GM18951 (cell line): ENCODE data around the gene TMEM209.
"Not testable (repeated sequence)": the region's sequence is repeated elsewhere in the genome, so short reads cannot be mapped to it uniquely, and the experiment has no call there.

Source experiments
- POLR2A ChIP-seq: IDR thresholded peaks from 4 replicates; pipeline ENCODE4 v1.6.1; 2011; ENCODE audit warnings: mild to moderate bottlenecking; ENCODE audit not compliant: insufficient read length, insufficient read depth; ENCODE audit errors: extremely low read depth
- in situ Hi-C: fragments of 300-500 bp; cut with MboI; formaldehyde crosslinking; loops from one replicate; pipeline ENCODE4 v1.12.0; 2022; ENCODE audit warnings: low sequenced_read_pairs, mixed read lengths, inconsistent platforms; ENCODE audit not compliant: unreplicated experiment

The TMEM209 gene

DNA sequence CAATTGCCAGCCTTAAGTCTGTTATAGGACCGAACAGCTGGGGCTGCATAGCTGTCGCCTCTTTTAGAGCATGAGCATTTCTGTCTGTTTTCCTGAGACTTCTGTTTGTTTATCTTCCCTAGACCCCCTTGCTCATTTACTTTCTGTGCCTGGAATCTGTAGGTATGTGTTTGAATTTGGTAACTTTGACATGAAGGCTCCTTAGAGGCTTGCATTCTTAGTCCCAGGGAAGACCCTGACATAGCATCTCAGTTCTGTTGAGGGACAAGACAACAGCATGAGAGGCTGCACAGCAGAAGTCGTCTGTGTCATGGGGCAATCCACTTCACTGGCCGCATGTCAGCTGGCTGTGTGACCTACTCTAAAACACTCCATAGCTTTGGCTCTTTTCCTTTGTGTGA, 76.2 kb downstream of the TMEM209 start:
- in situ Hi-C loops: no loop called here
- no peak for TF ChIP-seq POLR2A

DNA sequence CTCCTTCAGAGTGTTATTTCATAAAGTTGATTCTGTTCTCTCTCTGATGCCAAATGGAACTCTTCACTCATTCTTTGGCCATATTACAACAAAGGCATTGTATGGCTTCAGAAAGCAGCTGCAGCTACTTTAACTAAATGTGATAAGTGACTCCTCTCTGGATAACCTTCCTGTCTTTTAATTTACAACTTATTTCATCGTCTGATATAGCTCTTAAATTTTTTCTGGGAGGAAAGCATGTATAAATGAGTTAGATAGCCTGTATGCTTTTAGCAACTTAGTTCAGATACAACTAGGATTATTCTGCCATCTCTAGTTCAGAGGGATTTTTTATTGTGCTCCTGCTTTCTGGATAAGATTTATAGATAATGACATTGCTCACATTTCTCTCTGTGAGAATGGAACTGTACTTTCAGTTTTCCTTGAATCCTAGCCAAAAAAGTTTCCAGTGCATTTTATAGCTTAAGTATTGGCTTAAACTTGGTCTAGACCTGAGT, 77.3 kb downstream of the TMEM209 start:
- TF ChIP-seq POLR2A: no peak
- in situ Hi-C loops: no loop called here

DNA sequence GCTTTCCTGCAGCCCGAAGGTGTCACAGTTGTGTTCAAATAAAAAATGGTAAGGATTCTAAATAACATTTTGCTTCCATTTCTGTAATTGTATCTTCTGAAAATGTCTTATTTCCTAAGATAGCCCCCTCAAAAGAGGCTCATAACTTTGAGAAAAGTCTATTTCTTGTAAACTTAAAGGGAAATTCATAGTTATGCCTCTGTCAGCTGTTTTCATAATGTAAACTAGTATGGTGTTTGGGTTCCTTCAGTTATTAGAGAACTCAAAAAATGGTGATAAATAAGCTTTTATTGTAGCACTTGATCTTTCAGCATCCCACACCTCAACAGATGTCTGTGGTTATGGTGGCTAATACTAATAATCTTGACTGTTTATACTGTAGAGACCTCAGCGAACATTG, 77.8 kb downstream of the TMEM209 start:
- in situ Hi-C loops: no loop called here
- TF ChIP-seq POLR2A: no peak

DNA sequence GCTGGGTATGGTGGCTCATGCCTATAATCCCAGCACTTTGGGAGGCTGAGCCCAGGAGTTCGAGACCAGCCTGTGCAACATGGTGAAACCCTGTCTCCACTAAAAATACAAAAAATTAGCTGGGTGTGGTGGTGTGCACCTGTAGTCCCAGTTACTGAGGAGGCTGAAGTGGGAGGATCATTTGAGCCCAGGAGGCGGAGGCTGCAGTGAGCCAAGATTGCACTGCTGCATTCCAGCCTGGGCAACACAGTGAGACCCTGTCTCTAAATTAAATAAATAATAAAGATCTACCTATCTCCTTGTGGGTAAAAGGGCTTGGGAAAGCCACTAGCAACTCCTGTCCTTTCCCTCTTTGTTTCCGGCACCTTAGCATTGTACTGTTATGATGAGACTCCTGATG, 78.4 kb downstream of the TMEM209 start:
- in situ Hi-C loops: not testable (repeated sequence)

DNA sequence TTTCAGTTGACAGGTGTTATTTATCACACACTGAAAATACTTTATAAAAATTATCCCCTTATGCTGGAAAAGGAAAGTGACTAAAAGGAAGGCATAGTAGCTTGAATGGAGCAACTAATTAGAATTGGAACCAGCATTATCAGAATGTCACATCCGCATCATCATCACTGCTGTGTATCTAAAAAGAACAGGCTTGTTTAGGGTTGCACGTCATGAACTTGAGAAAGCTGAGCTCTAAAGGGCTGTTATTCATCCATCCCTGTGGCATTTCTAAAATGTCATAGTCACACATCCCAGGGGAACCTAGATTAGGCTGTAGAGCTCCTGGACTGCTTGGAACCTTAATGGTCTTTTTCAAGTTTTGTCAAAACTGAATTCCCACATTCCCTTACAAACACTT, 80.5 kb downstream of the TMEM209 start:
- in situ Hi-C loops: no loop called here
- no peak for TF ChIP-seq POLR2A

DNA sequence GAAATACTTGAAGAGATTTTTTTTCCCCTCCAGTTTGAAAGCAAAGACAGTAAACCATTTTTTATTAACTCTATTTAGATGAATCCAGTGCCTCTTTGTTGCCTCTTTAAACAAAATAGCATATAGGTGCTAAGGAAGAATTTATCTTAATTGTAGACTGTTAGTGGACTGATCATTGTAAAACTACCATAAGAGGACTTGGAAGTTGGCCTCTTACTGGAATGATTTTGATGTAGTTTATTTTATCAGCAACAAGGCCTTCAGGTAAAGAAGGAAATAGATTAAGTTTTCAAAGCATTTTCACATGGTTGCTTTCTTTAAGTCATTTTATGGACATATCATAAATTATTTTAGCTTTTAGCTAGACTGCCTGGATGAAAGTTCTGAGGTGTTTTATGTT, 81.7 kb downstream of the TMEM209 start:
- TF ChIP-seq POLR2A: no peak
- in situ Hi-C loops: no loop called here

DNA sequence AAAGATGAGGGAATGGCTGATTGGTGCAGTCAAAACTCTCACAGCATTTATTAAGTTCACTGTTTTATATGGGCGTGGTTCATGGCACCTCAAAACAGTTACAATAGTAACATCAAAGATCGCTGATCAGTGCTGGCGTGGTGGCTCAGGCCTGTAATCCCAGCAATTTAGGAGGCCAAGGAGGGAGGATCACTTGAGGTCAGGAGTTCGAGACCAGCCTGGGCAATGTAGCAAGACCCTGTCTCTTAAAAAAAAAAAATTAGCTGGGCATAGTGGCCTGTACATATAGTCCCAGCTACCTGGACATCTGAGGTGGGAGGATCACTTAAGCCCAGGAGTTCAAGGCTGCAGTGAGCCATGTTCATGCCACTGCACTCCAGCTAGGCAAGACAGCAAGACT, 86.4 kb downstream of the TMEM209 start:
- in situ Hi-C loops: no loop called here
- TF ChIP-seq POLR2A: no peak

DNA sequence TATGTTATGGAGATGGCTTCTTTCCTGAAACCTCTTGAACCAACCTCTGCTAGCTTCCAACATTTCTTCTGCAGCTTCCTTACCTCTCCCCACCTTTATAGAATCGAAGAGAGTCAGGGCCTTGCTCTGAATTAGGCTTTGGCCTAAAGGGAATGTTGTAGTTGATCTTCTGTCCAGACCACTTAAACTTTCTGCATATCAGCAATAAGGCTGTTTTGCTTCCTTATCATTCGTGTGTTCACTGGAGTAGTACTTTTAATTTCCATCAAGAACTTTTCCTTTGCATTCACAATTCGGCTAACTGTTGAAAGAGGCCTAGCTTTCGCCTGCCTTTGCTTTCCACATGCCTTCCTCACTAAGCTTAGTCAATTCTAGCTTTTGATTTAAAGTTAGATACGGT, 86.9 kb downstream of the TMEM209 start:
- in situ Hi-C loops: no loop called here
- TF ChIP-seq POLR2A: no peak

DNA sequence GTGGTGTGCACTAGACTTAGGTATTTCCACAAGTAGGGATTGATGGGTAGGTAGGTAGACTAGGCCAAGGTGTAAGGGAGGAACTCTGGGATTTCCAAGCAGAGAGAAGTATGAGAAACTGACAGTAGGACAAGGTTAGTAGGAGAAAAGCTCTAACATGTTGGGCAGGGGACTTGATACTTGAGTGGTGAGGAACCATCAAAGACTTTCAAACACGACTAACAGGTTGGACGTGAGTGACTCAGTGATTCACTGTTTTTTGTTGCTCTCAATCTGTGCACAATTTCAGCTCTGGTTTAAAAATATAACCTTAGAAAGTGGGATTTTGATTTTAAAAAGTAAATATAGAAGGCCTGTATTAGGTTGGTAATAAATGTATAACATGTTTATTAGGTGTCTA, 90.4 kb downstream of the TMEM209 start:
- TF ChIP-seq POLR2A: no peak
- in situ Hi-C loops: no loop called here
